Fibroblast of the aortic adventitia (primary cell): ENCODE data around the gene SACM1L. TPM values are rescaled to one million over a fixed set of nuclear protein-coding genes. Genes with fewer than 3 reads are reported as not detected.

ENCODE experiments used
- DNase-seq: peaks from one replicate; pipeline ENCODE4 v3.0.0-alpha.2; 2010; ENCODE audit warnings: low read depth
- H3K4me3 ChIP-seq: 2 replicates; pipeline ENCODE4 v1.5.1; 2011; ENCODE audit warnings: low read depth, mild to moderate bottlenecking, control low read depth, low read length, moderate library complexity
- total RNA-seq: library from RNA; depleted of rRNA; stranded (reverse); fragments of >200 nt; gene quantifications from 2 replicates; pipeline ENCODE4 v1.2.3, GENCODE V29; 2012; ENCODE audit warnings: low replicate concordance
- TF ChIP-seq, protein P1 (sequence below): IDR thresholded peaks from 2 replicates; pipeline ENCODE4 v1.5.1; 2011; ENCODE audit warnings: mild to moderate bottlenecking, low read length, control low read depth, inconsistent platforms; ENCODE audit not compliant: insufficient read depth

SACM1L gene
- total RNA-seq, 1 donor, result 30.7 TPM

DNA sequence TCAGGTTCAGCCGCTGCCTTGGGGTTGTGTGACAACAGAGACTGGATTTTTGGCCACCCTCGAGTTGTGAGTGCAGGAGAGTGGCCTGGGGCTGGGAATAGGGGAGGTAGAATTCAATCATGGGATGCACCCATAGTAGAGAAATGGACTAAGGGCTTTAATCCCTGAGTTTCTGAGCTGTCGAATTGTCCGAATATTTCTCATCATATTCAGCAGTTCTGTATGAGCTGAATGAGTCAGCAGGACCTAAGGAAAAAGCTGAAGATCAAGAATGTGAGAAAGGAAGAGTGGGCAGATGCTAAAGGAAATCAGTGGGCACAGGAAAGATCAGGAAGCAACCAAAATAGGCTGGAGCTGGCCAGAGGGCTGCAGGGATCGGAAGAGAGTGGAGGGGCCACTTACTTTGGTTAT lies 44.4 kb upstream of the SACM1L start:
- peak; percentile 78 for DNase-seq
- H3K4me3 ChIP-seq, result no peak overlapping the region

DNA sequence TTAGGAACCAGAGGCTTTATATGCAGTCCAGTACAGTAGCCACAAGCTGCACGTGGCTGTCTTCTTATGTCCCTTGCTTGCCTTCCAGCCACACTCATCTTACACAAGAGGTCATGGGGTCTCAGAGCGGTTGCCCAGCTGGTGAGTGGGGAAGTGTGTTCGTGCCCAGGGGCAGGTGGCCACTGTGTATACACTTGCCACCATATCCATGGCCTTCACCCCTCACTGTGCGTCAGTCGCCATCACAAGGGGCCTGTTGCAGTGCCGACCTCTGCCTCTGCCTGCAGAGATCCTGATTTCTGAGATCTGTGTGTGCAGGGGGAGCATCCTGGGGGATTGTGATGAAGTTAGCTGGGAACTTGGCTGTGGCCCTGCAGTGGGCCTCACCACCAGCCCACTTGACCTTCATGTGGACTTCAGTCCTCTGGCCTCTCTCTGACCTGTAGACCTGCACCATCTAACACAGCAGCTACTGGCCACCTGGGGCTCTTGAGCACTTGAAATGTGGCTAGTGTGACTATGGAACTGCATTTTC lies 43.1 kb upstream of the SACM1L start:
- no peak for DNase-seq
- TF ChIP-seq, protein P1, sequence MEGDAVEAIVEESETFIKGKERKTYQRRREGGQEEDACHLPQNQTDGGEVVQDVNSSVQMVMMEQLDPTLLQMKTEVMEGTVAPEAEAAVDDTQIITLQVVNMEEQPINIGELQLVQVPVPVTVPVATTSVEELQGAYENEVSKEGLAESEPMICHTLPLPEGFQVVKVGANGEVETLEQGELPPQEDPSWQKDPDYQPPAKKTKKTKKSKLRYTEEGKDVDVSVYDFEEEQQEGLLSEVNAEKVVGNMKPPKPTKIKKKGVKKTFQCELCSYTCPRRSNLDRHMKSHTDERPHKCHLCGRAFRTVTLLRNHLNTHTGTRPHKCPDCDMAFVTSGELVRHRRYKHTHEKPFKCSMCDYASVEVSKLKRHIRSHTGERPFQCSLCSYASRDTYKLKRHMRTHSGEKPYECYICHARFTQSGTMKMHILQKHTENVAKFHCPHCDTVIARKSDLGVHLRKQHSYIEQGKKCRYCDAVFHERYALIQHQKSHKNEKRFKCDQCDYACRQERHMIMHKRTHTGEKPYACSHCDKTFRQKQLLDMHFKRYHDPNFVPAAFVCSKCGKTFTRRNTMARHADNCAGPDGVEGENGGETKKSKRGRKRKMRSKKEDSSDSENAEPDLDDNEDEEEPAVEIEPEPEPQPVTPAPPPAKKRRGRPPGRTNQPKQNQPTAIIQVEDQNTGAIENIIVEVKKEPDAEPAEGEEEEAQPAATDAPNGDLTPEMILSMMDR, result no peak
- H3K4me3 ChIP-seq, result no peak overlapping the region

More for the DNA sequence above, 44.4 kb upstream of the SACM1L start:
- TF ChIP-seq, protein P1, result no peak

DNA sequence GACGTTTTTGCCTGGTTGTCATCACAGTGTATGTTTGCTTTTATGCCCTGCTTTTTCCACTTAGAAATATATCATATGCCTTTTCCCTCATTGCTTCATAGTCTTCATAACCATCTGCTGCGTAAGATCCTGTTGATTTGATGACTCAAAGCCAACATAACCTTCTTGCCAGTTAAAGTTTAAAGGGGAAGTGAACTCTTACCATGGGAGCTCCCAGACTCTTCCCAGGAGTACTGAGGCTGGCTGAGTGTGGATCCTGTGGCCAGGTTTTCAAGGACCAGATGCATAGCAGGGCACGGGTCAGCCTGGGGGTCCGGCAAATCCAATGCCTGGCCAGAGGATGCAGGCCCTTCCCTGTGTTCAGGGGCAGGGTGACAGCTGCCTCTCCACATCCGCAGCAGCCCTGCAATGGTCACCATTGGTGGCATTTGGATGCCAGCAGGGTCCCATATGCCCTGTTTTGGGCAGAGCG lies 42.0 kb upstream of the SACM1L start:
- DNase-seq, result peak; percentile 90
- TF ChIP-seq, protein P1, result no peak
- no peak overlapping the region for H3K4me3 ChIP-seq

DNA sequence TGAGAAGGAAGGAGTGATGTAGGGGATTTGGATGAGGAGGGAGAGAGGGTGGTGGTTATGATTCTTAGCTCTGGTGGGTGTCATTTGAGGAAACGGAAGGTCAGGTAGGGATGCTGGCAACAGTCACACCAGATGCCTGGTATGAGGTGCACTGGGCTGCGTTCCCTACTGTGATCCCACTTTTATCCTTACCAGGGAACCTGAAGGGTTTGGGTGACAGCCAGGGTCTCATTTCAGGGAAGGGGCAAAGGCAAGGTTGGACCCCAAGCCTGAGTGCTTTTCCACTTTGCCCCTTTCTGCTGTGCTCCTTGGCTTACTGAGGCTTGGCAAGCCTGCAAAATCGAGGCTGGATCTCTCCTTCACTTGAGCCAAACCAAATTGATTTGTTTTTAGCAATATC lies 36.0 kb upstream of the SACM1L start:
- no peak overlapping the region for H3K4me3 ChIP-seq
- DNase-seq, result no peak
- TF ChIP-seq, protein P1, result no peak

DNA sequence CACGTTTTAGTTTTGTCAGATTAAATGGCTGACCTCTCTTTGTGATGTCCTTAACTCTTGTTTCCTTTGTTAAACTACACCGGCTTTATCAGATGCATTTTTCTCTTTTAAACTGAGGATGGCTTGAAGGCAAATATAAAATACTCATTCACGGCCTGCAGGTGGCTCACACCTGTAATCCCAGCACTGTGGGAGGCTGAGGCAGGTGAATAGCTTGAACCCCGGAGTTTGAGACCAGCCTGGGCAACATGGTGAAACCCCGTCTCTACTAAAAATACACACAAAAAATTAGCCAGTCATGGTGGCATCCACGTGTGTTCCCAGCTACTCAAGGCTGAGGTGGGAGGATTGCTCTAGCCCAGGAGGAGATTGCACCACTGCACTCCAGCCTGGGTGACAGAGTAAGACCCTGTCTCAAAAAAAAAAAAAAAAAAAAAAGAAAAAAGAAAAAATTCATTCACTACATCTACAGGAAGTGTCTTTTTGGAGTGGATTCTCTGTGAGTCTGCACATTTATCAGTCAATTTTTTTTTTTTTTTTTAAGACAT lies 34.7 kb upstream of the SACM1L start:
- TF ChIP-seq, protein P1, result no peak

DNA sequence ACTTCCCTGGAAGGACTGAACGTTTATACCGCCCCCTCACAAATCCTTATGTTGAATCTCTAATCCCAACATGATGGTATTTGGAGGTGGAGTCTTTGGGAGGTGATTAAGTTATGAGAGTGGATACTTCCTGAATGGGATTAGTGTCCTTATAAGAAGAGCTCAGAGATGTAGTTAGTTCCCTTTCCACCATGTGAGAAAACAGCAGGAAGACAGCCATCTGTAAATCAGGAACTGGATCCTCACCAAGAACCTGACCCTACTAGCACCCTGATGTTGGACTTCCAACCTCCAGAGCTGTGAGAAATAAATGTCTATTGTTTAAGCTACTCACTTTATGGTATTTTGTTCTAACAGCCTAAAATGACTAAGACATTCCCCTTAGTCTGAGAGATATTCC lies 33.3 kb upstream of the SACM1L start:
- no peak overlapping the region for H3K4me3 ChIP-seq
- TF ChIP-seq, protein P1, result no peak
- no peak for DNase-seq

More for the DNA sequence above, 34.7 kb upstream of the SACM1L start:
- no peak for DNase-seq
- H3K4me3 ChIP-seq, result no peak overlapping the region
